Keratinocyte (primary cell): Measurements from ENCODE around the gene HLA-F. TPM values are rescaled to one million over a fixed set of nuclear protein-coding genes. Genes with fewer than 3 reads are reported as not detected.

Experiments
- DNase-seq: peaks from one replicate; pipeline ENCODE4 v3.0.0-alpha.2; 2011; ENCODE audit warnings: low read depth, missing footprints, low spot score
- FAIRE-seq: peaks from 2 replicates; lab custom pipeline; 2011; peaks lifted over from hg19 to GRCh38; lab: Jason Lieb, UNC
- H2AFZ ChIP-seq: 2 replicates; pipeline ENCODE4 v1.6.0; 2012; ENCODE audit warnings: low read length, control low read depth, inconsistent platforms; ENCODE audit not compliant: control insufficient read depth
- H3K27ac ChIP-seq: 2 replicates; pipeline ENCODE4 v1.5.1; 2011; ENCODE audit warnings: low read length; ENCODE audit not compliant: control insufficient read depth, insufficient read depth
- H3K27me3 ChIP-seq: 3 replicates; pipeline ENCODE4 v1.6.0; 2011; ENCODE audit warnings: low read length; ENCODE audit not compliant: control insufficient read depth, insufficient read depth; ENCODE audit errors: extremely low read depth
- H3K36me3 ChIP-seq, 2 experiments: 2 replicates in 1 of 2; 3 replicates in 1 of 2; pipeline ENCODE4 v1.5.1; 2011; ENCODE audit warnings: low read length in 2 of 2, mild to moderate bottlenecking in 1 of 2; ENCODE audit not compliant: control insufficient read depth in 2 of 2, insufficient read depth in 2 of 2; ENCODE audit errors: extremely low read depth in 1 of 2
- H3K4me1 ChIP-seq: 3 replicates; pipeline ENCODE4 v1.5.1; 2011; ENCODE audit warnings: low read length; ENCODE audit not compliant: control insufficient read depth, insufficient read depth; ENCODE audit errors: extremely low read depth
- H3K4me2 ChIP-seq: 3 replicates; pipeline ENCODE4 v1.6.0; 2011; ENCODE audit warnings: low read depth, low read length; ENCODE audit not compliant: control insufficient read depth, insufficient read depth; ENCODE audit errors: extremely low read depth
- H3K4me3 ChIP-seq, 3 experiments: fragments of 200-600 bp in 1 of 3; sonication (generic) in 1 of 3; 2 replicates in 2 of 3; 3 replicates in 1 of 3; pipeline ENCODE4 v1.5.1; 2011 to 2016; ENCODE audit warnings: low read length in 3 of 3, mild to moderate bottlenecking in 3 of 3, control low read depth in 2 of 3, inconsistent platforms in 1 of 3, low read depth in 1 of 3, mixed read lengths in 1 of 3, mixed run types in 1 of 3, moderate library complexity in 1 of 3; ENCODE audit not compliant: control insufficient read depth in 2 of 3, insufficient read depth in 2 of 3; ENCODE audit errors: extremely low read depth in 1 of 3
- H3K79me2 ChIP-seq: 2 replicates; pipeline ENCODE4 v1.6.0; 2012; ENCODE audit warnings: low read length; ENCODE audit not compliant: control insufficient read depth, insufficient read depth
- H3K9ac ChIP-seq: 3 replicates; pipeline ENCODE4 v1.6.0; 2011; ENCODE audit warnings: low read length; ENCODE audit not compliant: control insufficient read depth, insufficient read depth; ENCODE audit errors: extremely low read depth
- H3K9me1 ChIP-seq: 3 replicates; pipeline ENCODE4 v1.6.0; 2011; ENCODE audit warnings: low read length; ENCODE audit not compliant: control insufficient read depth, insufficient read depth; ENCODE audit errors: extremely low read depth
- H3K9me3 ChIP-seq: 2 replicates; pipeline ENCODE4 v1.5.1; 2012; ENCODE audit warnings: low read depth, low read length; ENCODE audit not compliant: control insufficient read depth
- H4K20me1 ChIP-seq: 3 replicates; pipeline ENCODE4 v1.6.0; 2011; ENCODE audit warnings: low read length; ENCODE audit not compliant: control insufficient read depth, insufficient read depth; ENCODE audit errors: extremely low read depth
- CTCF ChIP-seq, 3 experiments: IDR thresholded peaks in 1 of 3; conservative IDR thresholded peaks in 1 of 3; optimal IDR thresholded peaks in 1 of 3; 2 replicates in 2 of 3; 3 replicates in 1 of 3; pipeline versions ENCODE3 to v1.5.1; 2011; ENCODE audit warnings: low read length in 3 of 3, mild to moderate bottlenecking in 3 of 3, moderate library complexity in 2 of 3, control low read depth in 1 of 3, inconsistent platforms in 1 of 3; ENCODE audit not compliant: insufficient read depth in 2 of 3; ENCODE audit errors: extremely low read depth in 1 of 3
- EZH2 ChIP-seq: IDR thresholded peaks from one replicate; pipeline ENCODE4 v1.6.1; 2012; ENCODE audit warnings: inconsistent platforms, mild to moderate bottlenecking, low read length, moderate library complexity
- dilution Hi-C: fragments of 300-500 bp; cut with MboI; formaldehyde crosslinking; loops from one replicate; pipeline ENCODE4 v1.7.0; 2020; ENCODE audit warnings: low sequenced_read_pairs; ENCODE audit not compliant: extremely low pct_ligation_motif_present
- polyA plus RNA-seq, 5 experiments: library from polyadenylated mRNA; depleted of rRNA in 3 of 5; stranded (reverse) in 3 of 5; stranded (forward) in 1 of 5; unstranded in 1 of 5; fragments of >200 nt; gene quantifications; 1 replicate in 1 of 5; 2 replicates in 3 of 5; 3 replicates in 1 of 5; pipeline versions ENCODE4 v1.2.1 to v1.2.3, GENCODE V29; 2011 to 2012; ENCODE audit warnings: missing spikeins in 2 of 5, low read depth in 1 of 5, low replicate concordance in 1 of 5

Gene HLA-F
- polyA plus RNA-seq, 1 donor (not counting 4 experiments of a cell fraction or from before 2014, with no cell fraction given), result 36.2 TPM

GRCh38 chr6:29678114-29678513 is 45.1 kb upstream of the HLA-F start:
- Histone ChIP-seq H3K9me3 (peaks cover 5% of the 10 kb centered on the region), H3K27me3 (no peaks in the 10 kb centered on the region), H3K4me3 (peak overlapping the region; percentile 6 to 49 (median 47)), H3K9ac (peak overlapping the region; percentile 78), H2AFZ (no peak overlapping the region), H4K20me1 (no peaks in the 10 kb centered on the region), H3K4me1 (peaks cover 48% of the 10 kb centered on the region), H3K79me2 (peaks cover 4% of the 10 kb centered on the region), H3K9me1 (no peaks in the 10 kb centered on the region), H3K27ac (peak overlapping the region; percentile 92), H3K36me3 (peaks cover 0 to 2% of the 10 kb centered on the region in 2 experiments), H3K4me2 (peak overlapping the region; percentile 81)
- dilution Hi-C loops, result no loop called here
- FAIRE-seq (peak; percentile 89), DNase-seq (peak; percentile 49)
- TF ChIP-seq EZH2, result no peak
- TF ChIP-seq CTCF (optimal IDR thresholded peaks at IDR 0.05 in 1 of 3, IDR thresholded peaks at IDR 0.05 in 1 of 3, conservative IDR thresholded peaks at IDR 0.05 in 1 of 3; ENCODE audit: extremely low read depth in 1 of 3, insufficient read depth in 2 of 3, low read length in 3 of 3), result no peak

GRCh38 chr6:29679962-29680361 is 43.3 kb upstream of the HLA-F start:
- Histone ChIP-seq H3K27me3 (no peaks in the 10 kb centered on the region), H3K9me3 (peaks cover 5% of the 10 kb centered on the region), H3K4me1 (peaks cover 48% of the 10 kb centered on the region), H3K9me1 (no peaks in the 10 kb centered on the region), H3K9ac (peak overlapping the region; percentile 78), H3K79me2 (no peaks in the 10 kb centered on the region), H4K20me1 (no peaks in the 10 kb centered on the region), H3K36me3 (no peaks in the 10 kb centered on the region), H3K27ac (peak overlapping the region; percentile 92), H3K4me2 (peak overlapping the region; percentile 15), H2AFZ (peak overlapping the region; percentile 70), H3K4me3 (peak overlapping the region in 2 of 3 experiments; percentile 29 to 74)
- DNase-seq (peak; percentile 93), FAIRE-seq (peak; percentile 92)
- dilution Hi-C loops, result no loop called here
- TF ChIP-seq EZH2 (no peak), CTCF (optimal IDR thresholded peaks at IDR 0.05 in 1 of 3, IDR thresholded peaks at IDR 0.05 in 1 of 3, conservative IDR thresholded peaks at IDR 0.05 in 1 of 3; ENCODE audit: extremely low read depth in 1 of 3, insufficient read depth in 2 of 3, low read length in 3 of 3) (no peak)
